Neuron (in vitro differentiated cells): Measurements from ENCODE around the gene CASTOR1.

Experiments
- H2AFZ ChIP-seq: one replicate; pipeline ENCODE4 v1.6.1; 2013; ENCODE audit warnings: low read depth, mild to moderate bottlenecking, inconsistent platforms, low read length, moderate library complexity
- H3K27me3 ChIP-seq: one replicate; pipeline ENCODE4 v1.6.1; 2013; ENCODE audit warnings: low read length; ENCODE audit not compliant: insufficient read depth
- H3K36me3 ChIP-seq: one replicate; pipeline ENCODE4 v1.6.1; 2013; ENCODE audit warnings: low read length; ENCODE audit not compliant: insufficient read depth
- H3K4me1 ChIP-seq: one replicate; pipeline ENCODE4 v1.6.1; 2013; ENCODE audit warnings: low read length; ENCODE audit not compliant: insufficient read depth
- H3K4me3 ChIP-seq: 2 replicates; pipeline ENCODE4 v1.5.1; 2013; ENCODE audit warnings: mild to moderate bottlenecking, low read length, moderate library complexity
- H3K9me3 ChIP-seq: one replicate; pipeline ENCODE4 v1.6.1; 2013; ENCODE audit warnings: low read length

The CASTOR1 gene

GRCh38 chr22:30313527-30314363, 24.4 kb upstream of the CASTOR1 start:
- Histone ChIP-seq H3K4me1 (no peaks in the 10 kb centered on the region), H3K36me3 (no peaks in the 10 kb centered on the region), H2AFZ (no peak overlapping the region), H3K27me3 (no peaks in the 10 kb centered on the region), H3K9me3 (no peaks in the 10 kb centered on the region), H3K4me3 (no peak overlapping the region)

GRCh38 chr22:30312053-30312452, 22.7 kb upstream of the CASTOR1 start:
- no peaks in the 10 kb centered on the region for H3K27me3 ChIP-seq
- H3K9me3 ChIP-seq = no peaks in the 10 kb centered on the region
- H3K4me1 ChIP-seq = no peaks in the 10 kb centered on the region
- H2AFZ ChIP-seq = no peak overlapping the region
- H3K36me3 ChIP-seq = no peaks in the 10 kb centered on the region
- no peak overlapping the region for H3K4me3 ChIP-seq

- H3K27me3 ChIP-seq = no peaks in the 10 kb centered on the region
- H3K4me1 ChIP-seq = no peaks in the 10 kb centered on the region
- H3K9me3 ChIP-seq = no peaks in the 10 kb centered on the region
- H3K4me3 ChIP-seq = no peak overlapping the region
- H3K36me3 ChIP-seq = no peaks in the 10 kb centered on the region
- no peak overlapping the region for H2AFZ ChIP-seq
Observed at GRCh38 chr22:30310881-30311771, 21.8 kb upstream of the CASTOR1 start.

- Histone ChIP-seq H2AFZ (no peak overlapping the region), H3K9me3 (no peaks in the 10 kb centered on the region), H3K4me3 (no peak overlapping the region), H3K4me1 (no peaks in the 10 kb centered on the region), H3K36me3 (no peaks in the 10 kb centered on the region), H3K27me3 (no peaks in the 10 kb centered on the region)
Observed at GRCh38 chr22:30309951-30310741, 20.8 kb upstream of the CASTOR1 start.

DNA sequence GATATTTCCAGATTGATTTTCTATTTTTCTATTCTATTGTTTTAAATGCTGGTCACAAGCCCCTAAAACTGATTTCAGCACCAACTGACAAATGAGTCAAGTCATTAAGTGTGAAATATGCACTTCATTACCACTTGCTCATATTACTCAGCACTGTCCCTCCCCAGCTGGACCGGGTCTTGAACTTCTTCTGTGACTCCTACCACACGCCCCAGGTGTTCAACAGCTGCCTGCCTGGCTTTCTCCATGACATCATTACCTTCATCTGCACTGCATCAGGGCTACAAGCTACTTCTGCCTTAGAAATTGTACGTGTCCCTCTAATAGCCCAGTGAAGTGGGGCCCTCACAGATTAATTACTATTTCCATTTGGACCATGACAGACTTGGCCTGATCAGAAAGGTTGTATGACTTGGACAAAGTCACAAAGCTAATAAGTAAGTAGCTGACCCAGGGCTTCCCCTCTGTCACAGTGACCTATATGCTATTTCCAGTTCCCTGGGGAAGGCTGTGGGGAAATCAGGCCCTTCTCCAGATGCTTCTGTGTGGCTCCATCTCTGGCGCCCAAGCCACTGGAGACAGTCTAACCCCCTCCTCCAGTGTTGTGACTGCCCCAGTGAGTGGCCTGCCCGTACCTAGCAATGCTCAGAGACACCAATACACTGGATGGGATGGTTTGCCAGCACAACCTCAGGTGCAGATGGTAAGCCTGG, 19.4 kb upstream of the CASTOR1 start:
- Histone ChIP-seq H3K9me3 (no peaks in the 10 kb centered on the region), H3K4me1 (no peaks in the 10 kb centered on the region), H3K36me3 (no peaks in the 10 kb centered on the region), H3K4me3 (no peak overlapping the region), H2AFZ (no peak overlapping the region), H3K27me3 (no peaks in the 10 kb centered on the region)

DNA sequence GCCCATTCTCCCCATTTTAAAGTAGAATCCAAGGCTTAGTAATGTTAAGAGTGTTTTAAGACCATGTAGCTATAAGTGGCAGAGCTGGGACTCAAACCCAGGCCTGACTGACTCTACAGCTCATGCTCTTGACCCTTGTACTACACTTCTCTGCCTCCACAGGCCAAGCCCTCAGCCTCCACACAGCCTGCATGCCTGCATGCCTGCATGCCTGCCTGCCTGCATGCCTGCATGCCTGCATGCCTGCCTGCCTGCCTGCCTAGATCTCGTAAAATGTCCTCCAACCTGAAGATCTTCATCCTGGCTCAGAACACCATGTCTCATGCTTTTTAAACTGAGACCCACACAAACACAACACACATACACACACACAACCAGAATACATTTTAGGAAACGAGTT, 18.8 kb upstream of the CASTOR1 start:
- Histone ChIP-seq H3K4me1 (no peaks in the 10 kb centered on the region), H3K36me3 (no peaks in the 10 kb centered on the region), H2AFZ (no peak overlapping the region), H3K27me3 (no peaks in the 10 kb centered on the region), H3K4me3 (no peak overlapping the region), H3K9me3 (no peaks in the 10 kb centered on the region)

GRCh38 chr22:30307041-30307574, 17.8 kb upstream of the CASTOR1 start:
- Histone ChIP-seq H3K36me3 (no peaks in the 10 kb centered on the region), H3K9me3 (no peaks in the 10 kb centered on the region), H3K4me1 (no peaks in the 10 kb centered on the region), H3K27me3 (no peaks in the 10 kb centered on the region), H2AFZ (no peak overlapping the region), H3K4me3 (no peak overlapping the region)

GRCh38 chr22:30306627-30307011, 17.3 kb upstream of the CASTOR1 start:
- Histone ChIP-seq H3K4me1 (no peaks in the 10 kb centered on the region), H3K27me3 (no peaks in the 10 kb centered on the region), H3K4me3 (no peak overlapping the region), H3K9me3 (no peaks in the 10 kb centered on the region), H3K36me3 (no peaks in the 10 kb centered on the region), H2AFZ (no peak overlapping the region)

GRCh38 chr22:30305906-30306626, 16.8 kb upstream of the CASTOR1 start:
- Histone ChIP-seq H3K27me3 (no peaks in the 10 kb centered on the region), H3K4me3 (no peak overlapping the region), H3K4me1 (no peaks in the 10 kb centered on the region), H3K36me3 (no peaks in the 10 kb centered on the region), H3K9me3 (no peaks in the 10 kb centered on the region), H2AFZ (no peak overlapping the region)

DNA sequence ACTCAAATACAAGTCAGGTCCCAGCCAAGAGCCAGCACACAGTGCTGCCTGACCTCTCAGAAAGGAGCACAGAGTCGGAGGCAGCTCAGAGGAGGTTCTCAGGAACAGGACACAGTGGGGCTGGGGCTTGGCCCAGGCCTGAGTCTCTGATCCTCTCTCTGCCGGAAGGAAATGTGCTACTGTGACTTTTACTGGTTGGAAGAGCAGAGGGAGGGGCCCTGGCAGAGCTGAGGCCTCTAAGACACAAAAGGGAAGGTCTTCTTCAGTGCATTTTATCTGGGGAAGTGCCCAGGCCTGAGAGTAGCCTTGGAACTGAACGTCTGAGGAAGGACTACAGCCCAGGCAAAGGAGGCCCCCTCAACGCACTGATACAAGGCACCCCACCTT, 16.2 kb upstream of the CASTOR1 start:
- H3K9me3 ChIP-seq = no peaks in the 10 kb centered on the region
- H2AFZ ChIP-seq = no peak overlapping the region
- H3K36me3 ChIP-seq = no peaks in the 10 kb centered on the region
- no peaks in the 10 kb centered on the region for H3K27me3 ChIP-seq
- no peak overlapping the region for H3K4me3 ChIP-seq
- no peaks in the 10 kb centered on the region for H3K4me1 ChIP-seq

GRCh38 chr22:30304495-30305244, 15.4 kb upstream of the CASTOR1 start:
- Histone ChIP-seq H3K4me1 (no peaks in the 10 kb centered on the region), H3K9me3 (no peaks in the 10 kb centered on the region), H2AFZ (no peak overlapping the region), H3K27me3 (no peaks in the 10 kb centered on the region), H3K4me3 (no peak overlapping the region), H3K36me3 (no peaks in the 10 kb centered on the region)
